DOHH2 (cell line): Measurements from ENCODE around the gene CD164.

ENCODE experiments used
- CTCF ChIP-seq: fragments of 200-600 bp; sonication (generic); IDR thresholded peaks from one replicate; pipeline ENCODE4 v1.5.1; 2014; ENCODE audit warnings: antibody characterized with exemption, mild to moderate bottlenecking, low read depth, low read length; ENCODE audit not compliant: poor library complexity, severe bottlenecking
- EZH2phosphoT487 ChIP-seq: fragments of 200-600 bp; sonication (generic); IDR thresholded peaks from 2 replicates; pipeline ENCODE4 v1.6.1; 2017; ENCODE audit warnings: borderline replicate concordance, mild to moderate bottlenecking, antibody characterized with exemption, low read length, moderate library complexity, mixed read lengths

DNA sequence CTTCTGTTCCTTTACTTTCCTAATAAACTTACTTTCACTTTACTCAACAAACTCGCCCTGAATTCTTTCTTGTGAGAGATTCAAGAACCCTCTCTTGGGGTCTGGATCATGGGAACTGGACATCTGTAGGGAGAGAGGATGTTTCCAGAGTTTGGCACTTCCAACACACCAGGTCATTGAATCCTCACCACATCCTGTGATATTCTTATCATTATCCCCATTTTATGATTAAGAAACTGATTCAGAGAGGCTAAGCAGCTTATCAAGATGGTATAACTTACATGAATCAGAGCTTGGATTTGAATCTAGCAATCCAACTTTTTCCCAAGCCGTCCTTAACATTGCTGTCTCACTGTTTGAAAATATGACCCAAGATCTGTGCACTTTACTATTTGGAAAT, 42.7 kb upstream of the CD164 start:
- TF ChIP-seq CTCF (no peak), EZH2phosphoT487 (no peak)
